Spleen (tissue), 3 donors: Measurements from ENCODE around the gene CNOT2.

Experiments
- POLR2A ChIP-seq, 3 donors: fragments of 450-650 bp; IDR thresholded peaks; one replicate each; pipeline ENCODE4 v1.5.1; 2017; ENCODE audit warnings: antibody characterized with exemption in 3 of 3, mild to moderate bottlenecking in 1 of 3
- POLR2AphosphoS5 ChIP-seq, 3 donors: sonication (generic); formaldehyde crosslinking; IDR thresholded peaks; one replicate each; pipeline ENCODE4 v1.5.1; 2017; ENCODE audit warnings: antibody characterized with exemption in 3 of 3

DNA sequence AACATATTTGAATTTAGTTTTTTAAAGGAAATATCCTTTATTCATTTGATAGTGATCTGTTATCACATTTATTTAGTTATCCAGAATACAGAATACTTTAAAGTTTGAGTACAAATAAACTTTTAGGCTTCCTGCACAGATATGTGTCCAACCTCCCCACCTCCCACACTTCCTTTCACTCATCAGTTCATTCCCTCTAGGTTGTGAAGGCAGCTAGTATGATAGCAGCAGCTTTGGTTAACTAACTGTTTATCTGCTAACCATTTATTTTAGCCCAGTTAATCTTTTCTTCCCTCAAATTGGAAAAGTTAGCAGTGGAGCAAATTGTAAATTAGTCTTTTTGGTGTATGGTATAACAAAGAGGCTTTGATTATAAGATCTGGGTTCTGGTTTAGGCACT, 35.7 kb downstream of the CNOT2 start:
- TF ChIP-seq POLR2A (IDR thresholded peaks at IDR 0.05) = no peak
- TF ChIP-seq POLR2AphosphoS5 (IDR thresholded peaks at IDR 0.05) = no peak
